Measurements from ENCODE around the gene STK4.
A peak's percentile ranks its signal among the peaks of the same experiment; 100 is the strongest.

The STK4 gene

DNA sequence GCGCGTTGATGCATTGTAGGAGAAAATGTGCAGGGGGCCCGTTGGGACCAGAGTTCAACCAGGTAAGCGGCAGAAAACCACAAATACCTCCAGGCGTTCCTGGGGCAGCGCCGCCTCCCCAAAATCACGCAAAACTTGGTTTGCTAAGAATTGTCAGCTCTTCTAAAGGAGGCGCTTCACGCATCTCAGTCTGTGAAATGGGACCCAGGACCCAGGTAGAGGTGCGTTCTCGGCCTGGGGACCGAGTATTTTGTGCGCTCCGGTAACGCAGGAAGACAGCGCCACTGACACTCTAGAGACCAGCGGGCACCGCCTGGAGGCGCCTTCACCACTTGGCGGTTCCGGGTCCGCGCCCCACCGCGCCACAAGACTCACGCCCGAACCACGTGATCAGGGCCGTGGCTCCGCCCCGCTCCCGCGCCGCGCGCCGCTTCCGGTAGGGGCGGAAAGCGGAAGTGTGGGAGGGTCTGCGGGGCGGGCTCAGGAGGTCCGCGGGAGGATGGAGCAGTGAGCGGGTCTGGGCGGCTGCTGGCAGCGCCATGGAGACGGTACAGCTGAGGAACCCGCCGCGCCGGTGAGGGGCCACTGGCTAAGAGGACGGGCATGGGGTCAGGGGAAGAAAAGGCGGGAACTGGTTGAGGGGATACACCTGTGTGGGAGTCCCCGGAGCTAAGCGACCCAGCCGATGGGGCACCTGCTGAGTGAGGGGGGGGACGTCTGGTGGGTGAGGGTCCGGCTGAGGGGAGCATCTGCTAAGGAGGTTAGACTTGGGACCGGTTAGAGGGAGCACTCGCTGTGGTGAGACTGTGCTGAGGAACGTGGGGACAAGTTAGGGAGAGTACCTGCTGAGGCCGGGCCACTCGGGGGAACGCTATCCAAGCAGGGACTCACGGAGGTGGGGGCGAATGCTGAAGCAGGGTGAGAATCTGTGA lies at the start of gene STK4:
Gene STK4 (plus strand): TSS at position 483 of the 932 bp plus-strand sequence. CDS start 57 bp downstream, at position 540.
- DNase-seq (ENCODE audit: low read depth in 2 of 3, low spot score in 1 of 3) = peak; percentile 90 to 92 (median 92)

DNA sequence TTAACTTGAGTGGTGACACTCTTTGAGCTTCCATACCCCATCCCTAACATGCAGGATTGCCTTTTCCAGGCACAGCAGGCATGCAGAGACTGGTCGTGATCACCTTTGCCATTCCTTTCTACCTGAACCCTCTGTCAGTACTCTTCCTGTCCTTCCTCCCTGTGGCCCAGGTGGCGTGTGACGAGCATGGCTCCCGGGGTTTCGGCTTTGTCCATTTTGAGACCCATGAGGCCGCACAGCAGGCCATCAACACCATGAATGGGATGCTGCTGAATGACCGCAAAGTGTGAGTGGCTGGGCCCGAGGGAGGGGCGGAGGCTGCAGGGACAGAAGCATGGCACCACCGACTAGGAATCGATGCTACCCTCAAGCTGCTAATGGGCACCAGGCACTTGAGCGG lies 49.7 kb upstream of the STK4 start:
- no peak for DNase-seq (ENCODE audit: low read depth in 2 of 3, low spot score in 1 of 3)

DNA sequence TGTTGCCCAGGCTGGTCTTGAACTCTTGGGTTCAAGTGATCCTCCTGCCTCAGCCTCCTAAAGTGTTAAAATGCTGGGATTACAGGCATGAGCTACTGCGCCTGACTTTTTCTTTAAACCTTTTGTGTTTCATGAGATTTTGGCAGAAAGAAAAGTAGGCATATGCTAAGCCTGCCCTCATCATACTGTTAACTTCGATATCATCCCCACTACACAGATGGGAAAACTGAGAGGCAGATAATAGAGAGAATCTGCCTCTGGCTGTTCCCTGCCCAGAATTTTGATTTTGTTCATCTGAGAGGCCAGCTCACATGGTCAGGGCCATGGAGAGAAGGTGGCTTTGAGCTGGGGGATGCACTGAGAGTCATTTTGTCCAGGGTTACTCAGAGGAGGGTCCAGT lies 48.9 kb upstream of the STK4 start:
- no peak for DNase-seq (ENCODE audit: low read depth in 2 of 3, low spot score in 1 of 3)

DNA sequence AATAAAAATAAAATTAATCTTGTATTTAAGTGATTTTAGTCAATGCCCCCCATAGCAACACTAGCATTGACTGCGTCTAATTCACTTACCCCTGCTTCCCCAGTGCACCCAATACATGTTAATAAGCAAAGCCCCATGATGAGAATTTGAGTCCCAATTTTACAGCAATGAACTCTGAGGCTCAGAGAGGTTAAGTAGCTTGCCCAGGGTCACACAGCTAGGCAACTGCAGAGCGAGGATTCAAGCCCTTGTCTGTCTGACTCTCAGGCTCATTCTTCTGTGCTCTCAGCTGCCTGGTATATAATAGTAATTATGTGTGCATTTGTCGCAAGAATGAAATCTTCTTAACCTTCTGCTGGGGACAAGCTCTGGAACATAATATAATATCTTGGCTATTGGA lies 48.0 kb upstream of the STK4 start:
- no peak for DNase-seq (ENCODE audit: low read depth in 2 of 3, low spot score in 1 of 3)

DNA sequence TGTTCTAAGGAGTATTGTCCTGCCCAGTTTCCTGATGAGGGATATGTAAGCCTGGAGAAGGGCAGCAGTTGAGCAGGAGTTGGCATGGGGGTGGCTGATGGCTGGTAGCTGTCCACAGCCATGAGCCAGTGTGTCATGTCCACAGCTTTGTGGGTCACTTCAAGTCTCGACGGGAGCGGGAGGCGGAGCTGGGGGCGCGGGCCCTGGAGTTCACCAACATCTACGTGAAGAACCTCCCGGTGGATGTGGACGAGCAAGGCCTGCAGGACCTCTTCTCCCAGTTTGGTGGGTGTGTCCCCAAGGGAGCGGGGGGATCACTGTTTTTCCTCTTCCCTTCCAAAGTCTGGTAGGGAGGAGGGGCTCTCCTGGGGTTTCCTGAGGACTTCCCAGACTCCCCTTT lies 47.6 kb upstream of the STK4 start:
- no peak for DNase-seq (ENCODE audit: low read depth in 2 of 3, low spot score in 1 of 3)

DNA sequence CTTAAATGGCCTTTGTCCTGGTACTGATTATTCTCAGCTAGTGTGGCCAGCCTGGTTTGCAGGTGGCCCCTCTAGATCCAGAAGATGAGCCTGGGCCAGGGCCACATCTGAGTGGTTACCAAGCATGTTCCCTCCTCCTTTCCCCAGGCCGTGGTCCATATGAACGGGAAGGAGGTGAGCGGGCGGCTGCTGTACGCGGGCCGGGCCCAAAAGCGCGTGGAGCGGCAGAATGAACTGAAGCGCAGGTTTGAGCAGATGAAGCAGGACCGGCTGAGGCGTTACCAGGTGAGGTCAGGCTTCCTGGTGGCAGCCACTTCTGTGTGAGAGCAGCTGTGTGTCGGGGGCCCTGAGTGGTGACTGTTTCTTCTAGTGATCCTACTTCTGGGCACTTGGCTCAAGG lies 44.9 kb upstream of the STK4 start:
- no peak for DNase-seq (ENCODE audit: low read depth in 2 of 3, low spot score in 1 of 3)

DNA sequence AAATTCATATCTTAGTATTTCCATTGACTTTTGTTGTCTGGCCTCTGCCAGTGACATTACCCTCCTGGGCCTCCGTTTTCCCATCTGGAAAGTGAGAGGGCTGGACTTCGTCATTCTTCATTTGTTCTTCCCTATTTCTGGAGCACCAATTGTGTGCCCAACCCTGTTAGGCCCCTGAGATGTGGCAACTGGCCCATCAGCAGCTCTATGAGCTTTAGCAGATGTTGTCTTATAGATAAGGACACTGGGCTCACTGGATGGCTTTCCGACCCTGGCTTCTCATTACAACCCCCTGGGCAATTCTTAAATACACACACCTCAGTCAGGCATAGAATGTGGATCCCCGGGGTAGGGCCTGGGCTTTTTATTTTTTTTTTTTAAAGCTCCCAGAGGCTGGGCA lies 41.8 kb upstream of the STK4 start:
- no peak for DNase-seq (ENCODE audit: low read depth in 2 of 3, low spot score in 1 of 3)

DNA sequence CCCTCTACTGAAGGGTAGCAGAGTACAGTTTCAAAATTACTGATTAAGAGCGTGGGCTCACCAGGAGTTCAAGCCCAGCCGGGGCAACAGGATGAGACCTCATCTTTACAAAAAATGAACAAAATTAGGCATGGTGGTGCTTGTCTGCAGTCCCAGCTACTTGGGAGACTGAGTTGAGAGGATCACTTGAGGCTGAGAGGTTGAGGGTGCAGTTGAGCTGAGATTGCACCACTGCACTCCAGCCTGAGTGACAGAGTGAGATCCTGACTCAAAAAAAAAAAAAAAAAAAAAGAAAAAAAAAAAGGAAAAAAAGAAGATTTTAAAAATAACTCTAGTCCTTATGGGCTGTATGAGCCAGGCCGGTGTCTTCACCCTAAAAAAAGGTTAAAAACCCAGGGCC lies 37.7 kb upstream of the STK4 start:
- no peak for DNase-seq (ENCODE audit: low read depth in 2 of 3, low spot score in 1 of 3)

DNA sequence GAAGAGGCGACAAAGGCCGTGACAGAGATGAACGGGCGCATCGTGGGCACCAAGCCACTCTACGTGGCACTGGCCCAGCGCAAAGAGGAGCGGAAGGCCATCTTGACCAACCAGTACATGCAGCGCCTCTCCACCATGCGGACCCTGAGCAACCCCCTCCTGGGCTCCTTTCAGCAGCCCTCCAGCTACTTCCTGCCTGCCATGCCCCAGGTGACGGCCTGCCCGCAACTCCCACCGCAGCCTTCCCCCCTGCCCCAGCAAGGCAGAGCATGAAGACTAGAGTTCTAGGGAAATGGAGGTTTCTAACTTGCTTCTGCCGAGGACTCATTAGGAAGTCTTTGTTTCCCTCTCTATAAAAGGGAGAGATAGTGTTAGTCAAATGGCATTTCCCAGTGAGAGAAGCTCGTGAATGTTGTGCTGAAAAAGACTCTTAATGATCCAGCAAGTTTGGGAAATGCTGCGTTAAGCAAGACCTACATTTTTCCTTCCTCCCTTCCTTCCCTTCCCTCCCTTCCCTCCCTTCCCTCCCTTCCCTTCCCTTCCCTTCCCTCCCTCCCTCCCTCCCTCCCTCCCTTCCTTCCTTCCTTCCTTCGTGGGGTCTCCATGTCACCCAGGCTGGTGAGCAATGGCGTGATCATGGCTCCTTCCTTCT lies 35.7 kb upstream of the STK4 start:
- no peak for DNase-seq (ENCODE audit: low read depth in 2 of 3, low spot score in 1 of 3)

DNA sequence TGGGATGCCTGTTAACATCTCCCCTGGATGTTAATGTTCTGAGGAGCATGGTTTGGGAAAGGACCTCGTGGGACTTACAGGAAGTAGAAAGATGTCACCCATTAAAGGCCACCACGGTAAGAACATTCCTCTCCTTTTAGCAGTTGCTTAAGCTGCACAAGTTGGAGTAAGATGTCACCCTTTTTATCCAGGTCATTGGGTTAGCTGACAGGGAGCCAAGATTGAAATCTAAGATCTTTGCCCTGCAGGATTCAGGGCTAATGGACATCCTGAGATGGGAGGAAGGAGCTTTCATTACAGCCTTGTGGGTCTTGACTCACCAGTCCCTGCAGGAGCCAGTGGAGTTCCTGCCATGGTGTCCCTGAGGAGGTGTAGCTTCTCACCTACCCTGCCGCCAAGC lies 34.4 kb upstream of the STK4 start:
- no peak for DNase-seq (ENCODE audit: low read depth in 2 of 3, low spot score in 1 of 3)

DNA sequence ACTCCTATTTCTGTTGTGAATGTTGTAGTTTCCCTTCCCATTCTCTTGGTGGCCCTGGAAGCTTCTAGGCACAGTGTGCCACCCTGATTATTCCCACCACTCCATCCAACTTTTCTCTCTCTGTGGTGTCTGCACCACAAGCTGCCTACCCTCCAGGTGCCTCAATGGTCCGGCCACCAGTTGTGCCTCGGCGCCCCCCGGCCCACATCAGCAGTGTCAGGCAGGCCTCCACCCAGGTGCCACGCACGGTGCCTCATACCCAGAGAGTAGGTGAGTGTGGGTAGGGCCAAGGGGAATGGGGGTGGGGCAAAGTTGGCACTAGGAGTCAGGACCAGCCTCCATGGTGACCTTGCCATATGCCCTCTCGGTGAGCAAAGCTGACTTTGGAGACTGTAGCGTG lies 33.4 kb upstream of the STK4 start:
- DNase-seq (ENCODE audit: low read depth in 2 of 3, low spot score in 1 of 3) = no peak

DNA sequence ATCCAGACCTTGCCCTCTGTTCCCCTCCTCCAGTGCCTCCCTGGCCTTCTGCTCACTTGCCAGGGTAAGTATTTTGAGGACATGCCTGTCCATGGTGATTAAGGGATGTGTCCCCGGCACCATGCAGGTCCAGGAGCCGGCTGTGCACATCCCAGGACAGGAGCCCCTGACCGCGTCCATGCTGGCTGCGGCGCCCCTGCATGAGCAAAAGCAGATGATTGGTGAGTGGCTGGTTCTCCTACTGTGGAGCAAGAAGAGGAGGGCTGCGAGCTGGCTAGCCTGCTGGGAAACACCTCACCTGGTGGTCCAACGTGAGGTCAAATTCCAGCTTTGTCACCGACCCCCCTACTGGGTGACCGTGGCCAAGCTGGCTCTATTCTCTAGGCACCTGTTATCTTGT lies 29.8 kb upstream of the STK4 start:
- DNase-seq (ENCODE audit: low read depth in 2 of 3, low spot score in 1 of 3) = no peak

DNA sequence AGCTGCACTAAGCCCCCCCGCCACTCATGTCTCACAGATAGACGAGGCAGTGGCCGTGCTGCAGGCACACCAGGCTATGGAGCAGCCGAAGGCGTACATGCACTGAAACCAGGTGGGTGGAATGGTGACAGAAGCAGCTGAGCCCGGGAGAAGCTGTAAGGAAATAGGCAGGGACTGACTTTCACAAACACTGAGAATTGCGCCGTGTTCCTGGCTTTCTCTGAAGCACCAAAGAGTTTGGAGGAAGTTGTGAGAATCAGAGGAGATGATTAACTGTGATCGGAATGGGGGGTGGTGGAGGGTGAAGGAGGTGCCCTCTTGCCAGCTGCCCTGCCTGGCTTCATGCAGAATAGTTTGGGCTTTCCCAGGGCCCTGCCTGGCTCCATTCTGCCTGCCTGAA lies 27.7 kb upstream of the STK4 start:
- no peak for DNase-seq (ENCODE audit: low read depth in 2 of 3, low spot score in 1 of 3)

DNA sequence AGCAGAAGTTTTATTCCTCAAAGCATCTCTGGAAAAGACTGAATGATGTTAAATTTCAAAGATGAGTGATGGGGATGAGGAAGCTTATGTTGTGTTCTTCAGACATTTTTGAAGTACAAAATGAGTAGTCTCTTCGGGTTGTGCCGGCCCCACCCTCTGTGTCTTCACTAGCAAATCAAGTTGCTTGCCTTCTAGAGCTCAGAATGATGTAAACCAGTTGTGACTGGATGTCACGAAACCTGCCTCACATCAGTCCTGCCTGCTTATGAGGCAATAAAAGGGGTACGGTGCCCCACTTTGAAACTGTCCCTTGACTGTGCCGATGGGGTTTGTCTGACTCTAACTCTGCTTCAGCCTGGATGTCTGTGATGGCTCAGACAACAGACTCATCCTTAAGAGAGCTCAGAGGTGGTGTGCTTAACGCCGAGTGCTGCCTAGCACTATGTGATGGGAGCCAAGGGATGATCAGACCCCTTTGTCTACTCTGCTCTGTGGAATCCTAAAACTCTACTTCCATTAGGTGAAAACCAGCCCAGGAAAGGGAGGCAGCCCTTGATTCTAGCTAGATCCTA lies 25.1 kb upstream of the STK4 start:
- DNase-seq (ENCODE audit: low read depth in 2 of 3, low spot score in 1 of 3) = no peak

DNA sequence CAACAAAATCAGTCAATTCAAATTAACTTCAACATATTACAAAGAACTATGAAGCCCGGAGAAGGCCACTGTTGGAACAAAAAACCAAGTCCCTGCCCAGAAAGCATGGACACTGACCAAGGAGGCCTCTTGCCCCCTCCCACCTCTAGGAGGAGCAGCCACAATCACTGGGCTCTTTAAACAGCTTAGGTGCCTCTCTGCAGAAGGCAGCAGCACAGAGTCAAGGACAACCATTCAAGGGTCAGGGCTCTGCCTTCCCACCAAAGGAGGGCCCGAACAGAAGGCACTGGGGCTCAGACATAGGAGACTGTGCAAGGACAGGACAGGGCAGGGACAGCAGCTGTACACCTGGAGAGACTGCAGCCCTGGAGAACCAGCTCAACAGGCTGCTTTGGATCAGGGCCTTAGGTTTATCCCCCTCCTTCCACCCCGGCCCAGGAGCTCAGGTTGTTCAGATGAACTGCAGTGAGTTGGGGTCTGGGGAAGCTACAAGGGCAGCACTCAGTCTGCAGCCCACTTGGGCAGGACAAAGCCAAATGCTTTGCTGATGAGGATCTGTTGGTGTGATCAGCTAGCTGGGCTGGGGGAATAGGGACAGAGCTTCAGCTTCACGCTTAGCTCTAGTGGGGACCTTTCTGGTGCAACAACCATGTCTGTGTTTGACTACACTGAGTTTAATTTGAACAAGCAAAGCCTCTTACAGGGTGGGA lies 23.9 kb upstream of the STK4 start:
- DNase-seq (ENCODE audit: low read depth in 2 of 3, low spot score in 1 of 3) = no peak

DNA sequence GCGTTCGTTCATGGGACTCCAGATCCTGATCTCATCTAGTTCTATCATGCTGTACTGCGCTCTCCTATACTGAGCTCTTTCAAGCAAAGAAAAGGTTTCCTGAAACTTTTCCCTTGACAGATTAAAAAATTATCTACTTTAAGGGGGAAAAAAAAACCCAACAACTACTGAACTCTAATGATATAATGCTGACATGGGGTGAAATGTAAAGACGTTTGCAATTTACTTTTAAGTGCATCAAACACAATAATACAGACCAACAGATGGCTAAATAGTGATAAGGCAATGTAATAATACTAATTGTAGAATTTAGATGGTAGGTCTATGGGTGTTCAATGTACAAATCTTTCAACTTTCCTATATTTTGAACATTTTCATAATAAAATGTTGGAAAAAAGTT lies 22.5 kb upstream of the STK4 start:
- no peak for DNase-seq (ENCODE audit: low read depth in 2 of 3, low spot score in 1 of 3)

DNA sequence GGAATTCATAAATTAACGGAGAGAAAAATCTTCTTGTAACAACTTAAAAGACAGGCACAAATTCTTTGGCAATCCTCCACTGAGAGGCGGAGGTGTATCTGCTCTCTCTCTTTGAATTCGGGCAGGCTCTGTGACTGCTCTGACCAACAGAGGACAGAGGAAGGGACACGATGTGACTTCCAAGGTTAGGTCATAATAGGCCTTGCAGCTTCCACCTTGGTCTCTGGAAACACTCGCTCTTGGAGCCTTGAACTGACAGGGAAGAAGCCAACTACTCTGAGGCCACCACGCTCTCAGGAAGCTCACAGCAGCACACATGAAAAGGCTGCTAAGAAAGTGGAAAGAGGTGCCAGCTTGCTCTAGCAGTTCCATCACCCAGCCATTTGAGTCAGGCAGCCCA lies 21.1 kb upstream of the STK4 start:
- no peak for DNase-seq (ENCODE audit: low read depth in 2 of 3, low spot score in 1 of 3)

DNA sequence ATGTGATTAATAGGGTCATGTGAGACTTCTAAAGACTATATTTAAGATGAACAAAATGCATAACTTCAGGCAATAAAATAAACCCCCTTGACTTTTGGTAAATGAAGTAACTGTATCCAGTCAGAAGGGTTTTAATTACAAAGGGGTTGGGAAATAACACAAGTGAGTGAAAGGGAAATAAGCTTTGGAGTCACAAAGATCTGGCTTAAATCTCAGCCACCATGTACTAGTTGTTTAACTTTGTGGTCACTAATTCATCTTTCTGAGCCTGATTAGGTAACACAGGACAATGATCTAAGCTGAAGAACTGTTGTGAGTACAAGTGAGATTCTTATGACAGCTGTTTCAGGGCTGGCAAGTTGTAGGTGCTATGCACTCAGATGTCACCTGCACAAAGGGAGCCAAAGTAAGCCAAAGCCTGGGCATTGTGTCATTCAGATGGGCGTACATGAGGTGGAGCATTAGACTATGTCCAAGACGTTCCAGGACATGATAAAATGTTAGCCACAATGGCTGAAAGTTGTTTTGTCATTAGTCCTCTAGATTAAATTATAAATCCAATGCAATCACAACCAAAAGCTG lies 19.9 kb upstream of the STK4 start:
- DNase-seq (ENCODE audit: low read depth in 2 of 3, low spot score in 1 of 3) = no peak

DNA sequence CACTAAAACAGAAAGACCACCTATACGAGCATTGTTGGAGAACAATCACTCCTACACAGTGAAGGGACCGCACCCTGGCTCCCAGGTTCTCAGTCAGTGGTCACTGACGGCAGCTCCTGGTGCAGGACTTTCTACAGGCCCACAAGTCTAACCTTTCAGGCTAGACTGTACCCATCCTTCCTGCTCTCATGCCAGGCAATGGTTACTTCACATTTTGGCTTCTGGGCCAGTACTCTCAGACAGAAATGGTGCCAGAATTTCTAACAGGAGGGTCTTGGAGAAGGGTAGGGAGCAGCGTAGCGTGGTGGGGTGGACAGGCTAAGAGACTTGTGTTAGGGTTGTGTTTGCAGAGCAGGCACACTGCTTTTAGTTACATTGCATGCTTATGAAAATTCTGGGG lies 18.2 kb upstream of the STK4 start:
- no peak for DNase-seq (ENCODE audit: low read depth in 2 of 3, low spot score in 1 of 3)

DNA sequence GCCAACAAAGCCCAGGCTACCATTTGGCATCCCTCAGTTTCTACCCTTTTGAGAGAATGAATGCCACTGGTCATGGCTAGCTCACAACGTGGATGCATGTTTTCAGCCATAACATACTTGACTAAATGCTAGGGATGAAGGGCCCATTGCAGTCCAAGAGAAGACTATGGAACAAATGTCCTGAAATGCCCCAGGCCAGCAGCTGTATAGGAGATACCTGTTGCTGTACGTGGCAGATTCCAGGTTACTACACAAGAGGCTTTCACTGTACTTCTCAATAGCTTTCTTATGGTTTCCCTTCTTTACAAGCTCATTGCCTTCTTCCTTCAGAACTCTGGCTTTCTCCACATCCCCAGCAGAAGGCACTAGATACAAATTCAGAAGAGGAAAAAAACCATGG lies 17.8 kb upstream of the STK4 start:
- no peak for DNase-seq (ENCODE audit: low read depth in 2 of 3, low spot score in 1 of 3)

DNA sequence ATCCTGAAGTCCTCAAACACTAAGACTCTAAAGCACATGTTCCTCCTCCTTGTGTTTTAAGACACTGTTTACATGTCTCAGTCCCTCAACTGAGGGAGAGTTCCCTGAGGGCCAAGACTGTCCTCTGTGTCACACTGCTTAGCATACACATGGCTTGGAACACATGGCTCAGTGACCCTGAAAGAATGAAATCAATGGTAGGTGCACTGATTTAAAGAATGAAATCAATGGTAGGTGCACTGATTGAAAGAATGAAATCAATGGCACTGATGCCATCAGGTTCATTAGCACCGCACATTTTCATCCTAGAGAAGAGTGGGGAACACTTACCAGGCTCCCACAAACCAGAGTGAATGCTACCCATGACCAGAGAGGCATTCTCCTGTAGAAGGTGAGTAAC lies 15.9 kb upstream of the STK4 start:
- no peak for DNase-seq (ENCODE audit: low read depth in 2 of 3, low spot score in 1 of 3)

All from stimulated activated CD4-positive, alpha-beta T cell treated with anti-CD3 and anti-CD28 coated beads, Interleukin-12 subunit alpha, Interleukin-12 subunit beta, amount 100 ng/mL, for 48 hours (primary cell).